H9 (cell line): ENCODE data around the gene SLC2A14. TPM values are rescaled to one million over a fixed set of nuclear protein-coding genes. Genes with fewer than 3 reads are reported as not detected.
"Not testable (repeated sequence)": the region's sequence is repeated elsewhere in the genome, so short reads cannot be mapped to it uniquely, and the experiment has no call there.

Source experiments
- DNase-seq: peaks from one replicate; pipeline ENCODE4 v3.0.0-alpha.2; 2017
- H2AFZ ChIP-seq: one replicate; pipeline ENCODE4 v1.6.1; 2013; ENCODE audit warnings: mild to moderate bottlenecking, low read length, control low read depth, moderate library complexity
- H2AK5ac ChIP-seq: 2 replicates; pipeline ENCODE4 v1.6.1; 2013; ENCODE audit warnings: low read length, control low read depth, mixed read lengths; ENCODE audit not compliant: insufficient read length
- H2BK120ac ChIP-seq: one replicate; pipeline ENCODE4 v1.6.1; 2013; ENCODE audit warnings: low read depth, mild to moderate bottlenecking, low read length, control low read depth, inconsistent platforms; ENCODE audit not compliant: poor library complexity, severe bottlenecking
- H2BK12ac ChIP-seq: 2 replicates; pipeline ENCODE4 v1.6.1; 2013; ENCODE audit warnings: low read length, control low read depth, mixed read lengths, low read depth; ENCODE audit not compliant: insufficient read length
- H2BK15ac ChIP-seq: 2 replicates; pipeline ENCODE4 v1.6.1; 2013; ENCODE audit warnings: low read depth, low read length, control low read depth
- H2BK20ac ChIP-seq: one replicate; pipeline ENCODE4 v1.6.1; 2013; ENCODE audit warnings: low read depth, mild to moderate bottlenecking, low read length, control low read depth, inconsistent platforms; ENCODE audit not compliant: poor library complexity, severe bottlenecking
- H2BK5ac ChIP-seq: 2 replicates; pipeline ENCODE4 v1.6.1; 2013; ENCODE audit warnings: low read length, control low read depth, mixed read lengths; ENCODE audit not compliant: insufficient read length
- H3K14ac ChIP-seq: 2 replicates; pipeline ENCODE4 v1.6.1; 2013; ENCODE audit warnings: low read length, control low read depth; ENCODE audit not compliant: insufficient read depth
- H3K18ac ChIP-seq: 2 replicates; pipeline ENCODE4 v1.6.1; 2013; ENCODE audit warnings: low read depth, mild to moderate bottlenecking, mixed read lengths, low read length, control low read depth; ENCODE audit not compliant: insufficient read length
- H3K23ac ChIP-seq: 2 replicates; pipeline ENCODE4 v1.6.1; 2013; ENCODE audit warnings: low read length, control low read depth, mixed read lengths, low read depth; ENCODE audit not compliant: insufficient read length
- H3K23me2 ChIP-seq: 2 replicates; pipeline ENCODE4 v1.6.1; 2013; ENCODE audit warnings: low read depth, mild to moderate bottlenecking, mixed read lengths, low read length, control low read depth; ENCODE audit not compliant: insufficient read length, poor library complexity, severe bottlenecking
- H3K27ac ChIP-seq: 2 replicates; pipeline ENCODE4 v1.5.1; 2013; ENCODE audit warnings: low read length, control low read depth, mixed read lengths, low read depth; ENCODE audit not compliant: insufficient read length
- H3K27me3 ChIP-seq: 2 replicates; pipeline ENCODE4 v1.6.1; 2013; ENCODE audit warnings: low read length, control low read depth, inconsistent platforms; ENCODE audit not compliant: insufficient read depth
- H3K4ac ChIP-seq: 2 replicates; pipeline ENCODE4 v1.6.1; 2013; ENCODE audit warnings: low read depth, mild to moderate bottlenecking, control low read depth, inconsistent platforms, low read length, moderate library complexity
- H3K4me1 ChIP-seq: 2 replicates; pipeline ENCODE4 v1.6.1; 2013; ENCODE audit warnings: low read length, control low read depth, inconsistent platforms; ENCODE audit not compliant: insufficient read depth
- H3K4me2 ChIP-seq: 2 replicates; pipeline ENCODE4 v1.6.1; 2013; ENCODE audit warnings: low read length, control low read depth, mixed read lengths; ENCODE audit not compliant: insufficient read length, insufficient read depth
- H3K56ac ChIP-seq: 2 replicates; pipeline ENCODE4 v1.6.1; 2013; ENCODE audit warnings: low read depth, mild to moderate bottlenecking, mixed read lengths, low read length, control low read depth; ENCODE audit not compliant: insufficient read length
- H3K79me1 ChIP-seq: 2 replicates; pipeline ENCODE4 v1.6.1; 2013; ENCODE audit warnings: low read depth, mild to moderate bottlenecking, moderate library complexity, low read length, control low read depth, inconsistent platforms; ENCODE audit not compliant: insufficient read depth, poor library complexity, severe bottlenecking
- H3K79me2 ChIP-seq: 2 replicates; pipeline ENCODE4 v1.6.1; 2013; ENCODE audit warnings: low read length, control low read depth, inconsistent platforms; ENCODE audit not compliant: insufficient read depth
- H3K9ac ChIP-seq: 2 replicates; pipeline ENCODE4 v1.6.1; 2013; ENCODE audit warnings: low read length, control low read depth, mixed read lengths; ENCODE audit not compliant: insufficient read length; ENCODE audit errors: extremely low read depth
- H3K9me3 ChIP-seq: one replicate; pipeline ENCODE4 v1.6.1; 2013; ENCODE audit warnings: low read depth, low read length, inconsistent platforms; ENCODE audit not compliant: control insufficient read depth
- H3T11ph ChIP-seq: one replicate; pipeline ENCODE4 v1.6.1; 2013; ENCODE audit warnings: mild to moderate bottlenecking, low read length, control low read depth, inconsistent platforms
- H4K20me1 ChIP-seq: one replicate; pipeline ENCODE4 v1.6.1; 2013; ENCODE audit not compliant: control insufficient read depth, insufficient read length, insufficient read depth
- H4K5ac ChIP-seq: 2 replicates; pipeline ENCODE4 v1.6.1; 2013; ENCODE audit warnings: low read depth, mild to moderate bottlenecking, mixed read lengths, low read length, control low read depth; ENCODE audit not compliant: insufficient read length
- H4K8ac ChIP-seq: replicated peaks from 2 replicates; pipeline ENCODE4 v1.6.1; 2013; ENCODE audit warnings: low read length, control low read depth, mixed read lengths, low read depth; ENCODE audit not compliant: insufficient read length
- H4K91ac ChIP-seq: 2 replicates; pipeline ENCODE4 v1.6.1; 2013; ENCODE audit warnings: low read depth, mild to moderate bottlenecking, moderate library complexity, mixed read lengths, low read length, control low read depth; ENCODE audit not compliant: insufficient read length
- H3K27ac Mint-ChIP-seq, 3 experiments: 2 replicates in 2 of 3; 3 replicates in 1 of 3; pipeline ENCODE4 v1.8.0; 2020 to 2021; ENCODE audit warnings: mixed read lengths in 3 of 3, mild to moderate bottlenecking in 1 of 3, moderate library complexity in 1 of 3
- H3K27me3 Mint-ChIP-seq: 2 replicates; pipeline ENCODE4 v1.8.0; 2021; ENCODE audit warnings: low read depth, mild to moderate bottlenecking, moderate library complexity, mixed read lengths
- H3K36me3 Mint-ChIP-seq, 3 experiments: 2 replicates in 2 of 3; 3 replicates in 1 of 3; pipeline ENCODE4 v1.8.0; 2020 to 2021; ENCODE audit warnings: low read depth in 3 of 3, mixed read lengths in 3 of 3; ENCODE audit not compliant: insufficient read depth in 1 of 3
- H3K4me1 Mint-ChIP-seq, 2 experiments: 2 replicates each; pipeline ENCODE4 v1.8.0; 2020; ENCODE audit warnings: mixed read lengths in 2 of 2
- H3K4me3 Mint-ChIP-seq, 2 experiments: 2 replicates in 1 of 2; 3 replicates in 1 of 2; pipeline ENCODE4 v1.8.0; 2020 to 2021; ENCODE audit warnings: mild to moderate bottlenecking in 2 of 2, mixed read lengths in 2 of 2, moderate library complexity in 1 of 2
- H3K9me3 Mint-ChIP-seq, 2 experiments: 2 replicates in 1 of 2; 3 replicates in 1 of 2; pipeline ENCODE4 v1.8.0; 2020; ENCODE audit warnings: mild to moderate bottlenecking in 2 of 2, mixed read lengths in 2 of 2, moderate library complexity in 1 of 2
- WGBS: extraction: QIAGEN DNeasy Blood & Tissue Kit; methylation state at CpG from one replicate; pipeline ENCODE4 v1.1.7; 2013; ENCODE audit warnings: missing lambda C conversion rate, low lambda C conversion rate, mixed read lengths; ENCODE audit not compliant: insufficient read length; ENCODE audit errors: extremely low coverage; 5-methylcytosine and 5-hydroxymethylcytosine counted together
- total RNA-seq: library from RNA; stranded (reverse); gene quantifications from 2 replicates; pipeline ENCODE4 v1.2.1, GENCODE V29; 2021

Gene SLC2A14
- total RNA-seq, 1 experiment from 2014 or later = 19.1 TPM

DNA sequence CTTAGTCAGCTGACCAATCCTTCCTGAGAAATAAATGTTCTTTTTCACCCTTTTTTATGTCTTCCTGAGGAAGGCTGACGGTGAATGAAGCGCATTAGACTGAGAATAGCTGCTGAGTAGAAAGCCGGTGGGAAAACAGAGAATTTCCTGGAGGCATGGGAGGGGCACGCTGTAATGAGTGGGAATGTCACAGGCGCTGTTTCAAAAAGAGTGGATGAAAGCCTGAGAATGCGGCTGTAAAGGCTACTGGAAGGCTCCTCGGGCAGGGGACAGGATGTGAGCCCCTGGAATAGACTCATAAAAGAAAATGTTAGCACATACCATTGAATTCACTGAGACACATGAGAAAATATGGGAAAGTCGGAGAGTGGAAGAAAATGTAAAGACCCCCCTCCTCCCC is 29.6 kb downstream of the SLC2A14 start:
- not testable (repeated sequence) for H3K27me3 Mint-ChIP-seq, H2BK5ac ChIP-seq, H3K14ac ChIP-seq, H2AFZ ChIP-seq, H3K4ac ChIP-seq, H3K4me1 ChIP-seq, H3K56ac ChIP-seq, H3K36me3 Mint-ChIP-seq, H4K20me1 ChIP-seq, H3K4me3 Mint-ChIP-seq, H3K18ac ChIP-seq, H3K23me2 ChIP-seq, H3K9me3 Mint-ChIP-seq, H4K5ac ChIP-seq, H3K9ac ChIP-seq, H3K27ac Mint-ChIP-seq, H2BK12ac ChIP-seq, H4K8ac ChIP-seq, H2BK120ac ChIP-seq, H2BK20ac ChIP-seq, H3K27ac ChIP-seq, H3K79me2 ChIP-seq, H3K27me3 ChIP-seq, H3K4me2 ChIP-seq, H4K91ac ChIP-seq, H3K9me3 ChIP-seq, H2BK15ac ChIP-seq, H2AK5ac ChIP-seq, H3K79me1 ChIP-seq, H3T11ph ChIP-seq, DNase-seq, H3K23ac ChIP-seq
- H3K4me1 Mint-ChIP-seq = peaks cover 38 to 41% of the 10 kb centered on the region in 2 experiments
- WGBS = no CpG with 5 or more reads among the region's 8 CpGs

DNA sequence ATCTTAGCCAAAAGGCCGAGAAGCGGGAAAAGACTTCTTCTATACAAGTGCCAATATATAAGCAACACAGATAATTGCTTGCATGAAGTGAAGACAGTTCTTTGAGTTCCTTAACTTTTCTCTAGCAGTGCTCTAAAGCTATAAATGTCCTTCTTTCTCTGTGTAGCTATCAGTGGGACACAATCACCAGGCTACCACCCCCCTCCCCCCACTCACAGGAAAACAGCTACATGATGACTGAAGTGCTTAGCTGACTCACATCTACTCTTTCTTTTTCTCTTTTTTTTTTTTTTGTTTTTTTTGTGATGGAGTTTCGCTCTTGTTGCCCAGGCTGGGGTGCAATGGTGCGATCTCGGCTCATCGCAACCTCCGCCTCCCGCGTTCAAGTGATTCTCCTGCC is 30.3 kb downstream of the SLC2A14 start:
- not testable (repeated sequence) for H2AFZ ChIP-seq, H3K27ac ChIP-seq

More for the DNA sequence above, 30.3 kb downstream of the SLC2A14 start:
- H3K18ac ChIP-seq, H3K27me3 Mint-ChIP-seq, H3K23ac ChIP-seq, H3K14ac ChIP-seq, H4K8ac ChIP-seq, H3K27me3 ChIP-seq, H3K23me2 ChIP-seq, H3K27ac Mint-ChIP-seq, H3K4me3 Mint-ChIP-seq, H3K4ac ChIP-seq, H2BK12ac ChIP-seq, H4K5ac ChIP-seq, H4K91ac ChIP-seq, H3K4me2 ChIP-seq, H3K9me3 ChIP-seq, H3K79me1 ChIP-seq, H3K36me3 Mint-ChIP-seq, H4K20me1 ChIP-seq, H2BK120ac ChIP-seq, H2BK15ac ChIP-seq, H3K9ac ChIP-seq, H3K79me2 ChIP-seq, H2AK5ac ChIP-seq, H3K56ac ChIP-seq, H2BK5ac ChIP-seq, H3K4me1 ChIP-seq, H3T11ph ChIP-seq, H3K9me3 Mint-ChIP-seq, H2BK20ac ChIP-seq, DNase-seq: not testable (repeated sequence)
- WGBS = no CpG with 5 or more reads among the region's 9 CpGs
- peaks cover 33 to 35% of the 10 kb centered on the region in 2 experiments for H3K4me1 Mint-ChIP-seq
